Endothelial cell of umbilical vein (primary cell): ENCODE results near the gene AMELX. TPM values are rescaled to one million over a fixed set of nuclear protein-coding genes. Genes with fewer than 3 reads are reported as not detected.
A peak's percentile ranks its signal among the peaks of the same experiment; 100 is the strongest.

ENCODE experiments used
- BruUV-seq: library from RNA; stranded (reverse); fragments of 400-500 nt; replicated peaks from 2 replicates; lab custom pipeline; 2021; lab: Mats Ljungman, UMichigan
- CTCF ChIA-PET: fragments of 300-600, 350-600 bp; sonication (Branson Sonifier 250); formaldehyde crosslinking; loops from one replicate; lab custom pipeline; 2021; ENCODE audit warnings: antibody characterized with exemption, inconsistent platforms; lab: Charles Lee
- POLR2A ChIA-PET: fragments of 300-600, 350-600 bp; sonication (Branson Sonifier 250); formaldehyde crosslinking; loops from one replicate; lab custom pipeline; 2021; ENCODE audit warnings: antibody characterized with exemption, inconsistent platforms; lab: Charles Lee
- DNase-seq: peaks from one replicate; pipeline ENCODE4 v3.0.0-alpha.2; 2011; ENCODE audit warnings: low read depth, low spot score
- FAIRE-seq: peaks from 2 replicates; lab custom pipeline; 2011; peaks lifted over from hg19 to GRCh38; lab: Jason Lieb, UNC
- H2AFZ ChIP-seq: 2 replicates; pipeline ENCODE4 v1.6.0; 2012; ENCODE audit warnings: low read depth, low read length, control low read depth, inconsistent platforms
- H3K27ac ChIP-seq: 2 replicates; pipeline ENCODE4 v1.5.1; 2011; ENCODE audit warnings: low read depth, mild to moderate bottlenecking, control low read depth, low read length, moderate library complexity; ENCODE audit not compliant: insufficient read depth
- H3K27me3 ChIP-seq, 2 experiments: 2 replicates each; pipeline versions ENCODE4 v1.6.0 to v1.6.1; 2011; ENCODE audit warnings: low read length in 2 of 2, mixed read lengths in 1 of 2; ENCODE audit not compliant: control insufficient read depth in 2 of 2, insufficient read depth in 2 of 2
- H3K36me3 ChIP-seq, 2 experiments: 2 replicates in 1 of 2; 3 replicates in 1 of 2; pipeline ENCODE4 v1.5.1; 2011; ENCODE audit warnings: low read length in 2 of 2, mild to moderate bottlenecking in 1 of 2, moderate library complexity in 1 of 2; ENCODE audit not compliant: control insufficient read depth in 2 of 2, insufficient read depth in 2 of 2; ENCODE audit errors: extremely low read depth in 1 of 2
- H3K4me1 ChIP-seq: 3 replicates; pipeline ENCODE4 v1.5.1; 2011; ENCODE audit warnings: mild to moderate bottlenecking, low read length; ENCODE audit not compliant: control insufficient read depth, insufficient read depth; ENCODE audit errors: extremely low read depth
- H3K4me2 ChIP-seq: 2 replicates; pipeline ENCODE4 v1.6.1; 2011; ENCODE audit warnings: low read length, control low read depth, mixed read lengths; ENCODE audit not compliant: insufficient read depth
- H3K4me3 ChIP-seq, 3 experiments: fragments of 200-600 bp in 1 of 3; sonication (generic), shearing (Covaris generic) in 1 of 3; replicated peaks in 1 of 3; 2 replicates each; pipeline ENCODE4 v1.5.1; 2011 to 2016; ENCODE audit warnings: control low read depth in 3 of 3, low read length in 3 of 3, mild to moderate bottlenecking in 2 of 3, inconsistent platforms in 1 of 3, low read depth in 1 of 3, moderate library complexity in 1 of 3; ENCODE audit not compliant: insufficient read depth in 1 of 3
- H3K79me2 ChIP-seq: 2 replicates; pipeline ENCODE4 v1.6.0; 2012; ENCODE audit warnings: low read length, inconsistent platforms; ENCODE audit not compliant: control insufficient read depth, insufficient read depth
- H3K9ac ChIP-seq: replicated peaks from 2 replicates; pipeline ENCODE3; 2011; ENCODE audit warnings: low read length, control low read depth; ENCODE audit not compliant: insufficient read depth; ENCODE audit errors: extremely low read depth
- H3K9me1 ChIP-seq: replicated peaks from 3 replicates; pipeline ENCODE4 v1.6.0; 2011; ENCODE audit warnings: mild to moderate bottlenecking, low read length; ENCODE audit not compliant: control insufficient read depth, insufficient read depth; ENCODE audit errors: extremely low read depth
- H3K9me3 ChIP-seq: replicated peaks from 2 replicates; pipeline ENCODE4 v1.5.1; 2012; ENCODE audit warnings: low read length, inconsistent platforms; ENCODE audit not compliant: control insufficient read depth, insufficient read depth
- H4K20me1 ChIP-seq: replicated peaks from 2 replicates; pipeline ENCODE3; 2011; ENCODE audit warnings: mild to moderate bottlenecking, low read length; ENCODE audit not compliant: control insufficient read depth, insufficient read depth; ENCODE audit errors: extremely low read depth
- CTCF ChIP-seq, 2 donors: IDR thresholded peaks; 1 replicate in 1 of 2; 2 replicates in 1 of 2; pipeline ENCODE4 v1.5.1; 2011; ENCODE audit warnings: low read length in 2 of 2, mild to moderate bottlenecking in 2 of 2, moderate library complexity in 2 of 2, control low read depth in 1 of 2, inconsistent platforms in 1 of 2, low read depth in 1 of 2; ENCODE audit not compliant: insufficient read depth in 1 of 2; ENCODE audit errors: extremely low read depth in 1 of 2
- EZH2 ChIP-seq: IDR thresholded peaks from 2 replicates; pipeline ENCODE4 v1.6.1; 2012; ENCODE audit warnings: borderline replicate concordance, low read depth, mild to moderate bottlenecking, moderate library complexity, low read length, inconsistent platforms; ENCODE audit not compliant: severe bottlenecking
- MAX ChIP-seq: IDR thresholded peaks from 2 replicates; pipeline ENCODE4 v1.6.1; 2011; ENCODE audit not compliant: insufficient read depth, insufficient read length
- POLR2A ChIP-seq: IDR thresholded peaks from 2 replicates; pipeline ENCODE4 v1.6.1; 2012; ENCODE audit warnings: low read depth, mild to moderate bottlenecking, control low read depth, low read length
- POLR2AphosphoS5 ChIP-seq: IDR thresholded peaks from 2 replicates; pipeline ENCODE4 v1.6.1; 2012; ENCODE audit warnings: low read depth, mild to moderate bottlenecking, control low read depth, low read length, moderate library complexity; ENCODE audit not compliant: insufficient read depth
- dilution Hi-C: fragments of 300-500 bp; cut with MboI; formaldehyde crosslinking; loops from one replicate; pipeline ENCODE4 v1.15.0; 2019; ENCODE audit warnings: low sequenced_read_pairs; ENCODE audit not compliant: extremely low pct_ligation_motif_present
- intact Hi-C: fragments of 100-400 bp; cut with micrococcal nuclease; formaldehyde crosslinking; loops from one replicate; pipeline ENCODE4 v1.10.0; 2022
- polyA plus RNA-seq, 4 experiments: library from polyadenylated mRNA; depleted of rRNA in 3 of 4; stranded (reverse) in 3 of 4; unstranded in 1 of 4; fragments of >200 nt; gene quantifications; 2 replicates each; pipeline versions ENCODE4 v1.2.1 to v1.2.3, GENCODE V29; 2011 to 2012; ENCODE audit warnings: missing spikeins in 1 of 4
- total RNA-seq: library from RNA; stranded (reverse); gene quantifications from 2 replicates; pipeline ENCODE4 v1.2.3, GENCODE V29; 2021

Gene AMELX
- total and polyA plus RNA-seq, 2 donors (not counting 3 experiments of a cell fraction or from before 2014, with no cell fraction given), result not detected

DNA sequence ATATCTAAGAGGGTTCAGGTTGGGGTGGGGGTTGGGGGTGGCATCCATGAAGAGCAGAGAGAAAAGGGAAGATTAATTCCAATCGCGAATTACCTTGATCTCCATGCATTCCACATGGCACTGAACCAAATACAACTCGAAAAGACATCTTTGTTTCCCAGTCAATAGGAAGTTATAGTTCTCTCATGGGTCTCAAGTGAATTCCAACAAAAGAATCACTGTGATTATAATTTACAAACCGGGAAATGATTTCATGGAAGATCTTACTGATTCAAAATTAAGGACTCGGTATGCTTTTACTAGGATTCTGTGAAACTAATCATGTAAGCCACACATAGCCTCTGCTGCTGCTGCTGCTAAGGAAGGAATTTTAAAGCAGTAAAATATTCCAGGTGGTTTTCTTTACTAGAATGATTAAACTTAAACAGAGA, 26.6 kb upstream of the AMELX start:
- FAIRE-seq (peak; percentile 70), DNase-seq (peak; percentile 1)
- no peaks in the 10 kb centered on the region for H3K27me3 ChIP-seq
- CTCF ChIA-PET, result no interaction called here
- H3K9me3 ChIP-seq, result no peaks in the 10 kb centered on the region
- H3K9me1 ChIP-seq, result no peaks in the 10 kb centered on the region
- H3K4me2 ChIP-seq, result no peak overlapping the region
- no peak overlapping the region for H3K27ac ChIP-seq
- H3K36me3 ChIP-seq, result no peaks in the 10 kb centered on the region
- H4K20me1 ChIP-seq, result no peaks in the 10 kb centered on the region
- H3K79me2 ChIP-seq, result no peaks in the 10 kb centered on the region
- no TSS peak for BruUV-seq
- no peak overlapping the region for H2AFZ ChIP-seq
- TF ChIP-seq POLR2AphosphoS5 (no peak), EZH2 (no peak), CTCF (IDR thresholded peaks at IDR 0.05; ENCODE audit: extremely low read depth in 1 of 2, insufficient read depth in 1 of 2, low read depth in 1 of 2, low read length in 2 of 2) (no peak), POLR2A (no peak)
- intact Hi-C loops (no loop called here), dilution Hi-C loops (no loop called here)
- POLR2A ChIA-PET, result no interaction called here
- no peak overlapping the region for H3K4me3 ChIP-seq
- H3K9ac ChIP-seq, result no peak overlapping the region
- no peaks in the 10 kb centered on the region for H3K4me1 ChIP-seq

- intact Hi-C loops (no loop called here), dilution Hi-C loops (no loop called here)
- H3K4me3 ChIP-seq, result no peak overlapping the region
- no peaks in the 10 kb centered on the region for H3K4me1 ChIP-seq
- CTCF ChIA-PET, result no interaction called here
- H3K36me3 ChIP-seq, result no peaks in the 10 kb centered on the region
- no peak overlapping the region for H2AFZ ChIP-seq
- no peak overlapping the region for H3K4me2 ChIP-seq
- H3K79me2 ChIP-seq, result no peaks in the 10 kb centered on the region
- TF ChIP-seq CTCF (IDR thresholded peaks at IDR 0.05; ENCODE audit: extremely low read depth in 1 of 2, insufficient read depth in 1 of 2, low read depth in 1 of 2, low read length in 2 of 2) (no peak), POLR2A (no peak), MAX (no peak), POLR2AphosphoS5 (no peak)
- FAIRE-seq, result no peak
- H3K27me3 ChIP-seq, result no peaks in the 10 kb centered on the region
- H3K27ac ChIP-seq, result no peak overlapping the region
- no peak for DNase-seq
- no peak overlapping the region for H3K9ac ChIP-seq
- no peaks in the 10 kb centered on the region for H3K9me1 ChIP-seq
- no peaks in the 10 kb centered on the region for H3K9me3 ChIP-seq
- H4K20me1 ChIP-seq, result no peaks in the 10 kb centered on the region
- POLR2A ChIA-PET, result no interaction called here
- no TSS peak for BruUV-seq
These were observed 25.8 kb upstream of the AMELX start for GRCh38 chrX:11267425-11267824.
